GM18498 (cell line): ENCODE data around the gene RASD1.

Source experiments
- ATAC-seq: cut with Tn5 transposase; IDR thresholded peaks from one replicate; pipeline ENCODE4 v1.9.1; 2021; ENCODE audit warnings: mild to moderate bottlenecking, moderate library complexity; ENCODE audit not compliant: unreplicated experiment

The RASD1 gene

GRCh38 chr17:17527956-17528500 is 31.8 kb upstream of the RASD1 start:
- no peak for ATAC-seq

GRCh38 chr17:17527534-17527933 is 31.3 kb upstream of the RASD1 start:
- no peak for ATAC-seq

- no peak for ATAC-seq
These were observed 30.2 kb upstream of the RASD1 start for GRCh38 chr17:17526369-17526768.

- no peak for ATAC-seq
These were observed 29.8 kb upstream of the RASD1 start for GRCh38 chr17:17525956-17526355.

GRCh38 chr17:17525311-17525710 is 29.1 kb upstream of the RASD1 start:
- no peak for ATAC-seq

- ATAC-seq, result no peak
These were observed 27.7 kb upstream of the RASD1 start for GRCh38 chr17:17523731-17524490.

- ATAC-seq, result no peak
These were observed 27.0 kb upstream of the RASD1 start for GRCh38 chr17:17523001-17523730.

- ATAC-seq, result no peak
These were observed 24.5 kb upstream of the RASD1 start for GRCh38 chr17:17520599-17521232.

- no peak for ATAC-seq
These were observed 23.7 kb upstream of the RASD1 start for GRCh38 chr17:17519886-17520285.

- ATAC-seq, result no peak
These were observed 22.8 kb upstream of the RASD1 start for GRCh38 chr17:17518951-17519350.

- ATAC-seq, result no peak
These were observed 21.8 kb upstream of the RASD1 start for GRCh38 chr17:17518014-17518413.

GRCh38 chr17:17516941-17517720 is 20.9 kb upstream of the RASD1 start:
- no peak for ATAC-seq

- no peak for ATAC-seq
These were observed 20.0 kb upstream of the RASD1 start for GRCh38 chr17:17515934-17516930.

- ATAC-seq, result no peak
These were observed 19.1 kb upstream of the RASD1 start for GRCh38 chr17:17514993-17515933.

GRCh38 chr17:17514361-17514992 is 18.3 kb upstream of the RASD1 start:
- ATAC-seq, result no peak

GRCh38 chr17:17513626-17514025 is 17.4 kb upstream of the RASD1 start:
- no peak for ATAC-seq

- no peak for ATAC-seq
These were observed 16.7 kb upstream of the RASD1 start for GRCh38 chr17:17512866-17513265.
